ENCODE measurements around the gene DUSP22. TPM values are rescaled to one million over a fixed set of nuclear protein-coding genes. Genes with fewer than 3 reads are reported as not detected.

The DUSP22 gene
- polyA plus RNA-seq, 1 donor = 25.1 TPM

DNA sequence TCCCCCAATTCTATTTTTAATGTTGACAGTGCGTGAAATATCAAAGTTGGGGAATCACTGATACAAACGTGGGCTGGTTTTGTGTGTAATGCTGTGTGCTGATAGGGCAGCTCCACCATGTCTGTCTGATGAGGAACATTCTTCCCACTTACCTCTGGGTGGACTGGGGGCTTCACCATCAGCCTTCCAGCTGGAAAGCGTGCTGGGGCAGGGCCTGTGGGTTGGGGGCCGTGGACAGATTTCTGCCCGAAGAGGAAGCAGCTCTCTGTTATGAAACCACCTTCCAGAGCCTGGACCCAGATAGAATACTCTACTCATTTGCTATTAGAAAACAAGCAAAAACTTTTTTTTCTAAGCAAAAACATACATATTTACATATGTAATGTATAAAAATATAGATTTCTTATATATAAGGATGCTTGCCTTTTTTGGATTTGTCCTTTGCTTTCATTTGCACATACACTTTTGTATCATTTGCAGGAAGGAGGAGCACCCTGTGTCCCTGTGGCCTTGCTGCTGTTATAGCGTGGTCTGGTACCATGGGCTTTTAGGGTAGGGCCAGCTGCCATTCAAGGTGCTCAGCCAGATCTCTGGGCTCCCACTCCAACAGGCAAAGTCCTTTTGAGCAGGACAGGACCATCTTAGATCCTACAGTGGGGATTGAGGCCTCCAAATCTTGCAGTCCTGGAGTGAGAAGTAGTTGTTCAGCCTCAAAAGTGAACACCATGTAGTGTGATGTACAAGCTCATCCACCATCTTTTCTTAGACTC lies 48.1 kb downstream of the DUSP22 start:
- no peak overlapping the region for H3K4me3 ChIP-seq (ENCODE audit: low read length)
- H3K9me3 ChIP-seq (ENCODE audit: control insufficient read depth, low read depth, low read length) = peaks cover 10% of the 10 kb centered on the region
- H3K27ac ChIP-seq (ENCODE audit: low read length) = no peak overlapping the region
- DNase-seq = no peak
- WGBS (ENCODE audit: insufficient coverage, low lambda C conversion rate) = no CpG with 5 or more reads among the region's 6 CpGs
- H3K36me3 ChIP-seq (ENCODE audit: control insufficient read depth, insufficient read depth, low read length) = peaks cover 15% of the 10 kb centered on the region
- no peaks in the 10 kb centered on the region for H3K4me1 ChIP-seq (ENCODE audit: control insufficient read depth, insufficient read depth, low read length)
- no peaks in the 10 kb centered on the region for H3K27me3 ChIP-seq (ENCODE audit: control insufficient read depth, insufficient read depth, low read length)

DNA sequence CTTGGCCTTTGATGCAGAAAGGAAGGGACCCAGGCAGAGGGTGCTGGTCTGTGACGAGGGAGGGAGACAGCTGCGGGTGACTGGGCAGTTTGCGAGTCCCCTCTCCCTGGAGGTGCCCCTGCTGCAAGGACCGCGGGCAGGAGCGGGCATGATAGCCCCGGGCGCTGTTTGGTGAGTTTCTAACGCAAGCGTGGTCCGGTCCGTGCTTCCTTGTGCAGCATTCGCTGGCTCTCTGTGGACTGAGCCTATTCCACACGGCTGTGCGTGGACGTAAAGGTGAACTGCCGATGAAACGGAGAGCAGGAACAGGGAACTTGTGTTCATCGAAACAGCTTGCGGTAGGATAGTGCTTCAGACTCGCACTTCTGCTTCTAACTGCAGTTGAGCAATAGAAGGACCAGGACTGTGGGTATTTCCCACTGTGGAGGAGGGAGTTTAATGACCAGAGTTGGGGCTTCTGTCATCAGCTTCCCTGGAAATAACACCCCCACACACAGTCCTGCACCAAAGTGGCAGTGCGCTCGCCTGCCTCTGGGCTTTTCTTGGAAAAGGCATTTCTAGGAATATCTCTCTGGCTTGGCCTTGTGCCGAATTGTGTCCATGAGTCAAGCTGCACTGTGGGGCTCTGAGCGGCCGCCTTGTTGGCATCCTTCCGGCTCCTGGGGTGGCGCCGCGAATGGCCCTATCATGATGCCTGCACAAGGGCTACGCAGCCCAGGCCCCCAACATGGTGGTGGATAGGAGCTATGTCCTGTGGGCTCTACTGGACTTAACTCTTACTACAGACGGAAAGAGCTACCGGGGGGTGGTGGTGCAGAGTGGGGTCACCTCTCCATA lies 48.9 kb downstream of the DUSP22 start:
- WGBS (ENCODE audit: insufficient coverage, low lambda C conversion rate) = 98% methylated on average over 8 of the region's 33 CpGs
- H3K9me3 ChIP-seq (ENCODE audit: control insufficient read depth, low read depth, low read length) = peaks cover 10% of the 10 kb centered on the region
- H3K4me3 ChIP-seq (ENCODE audit: low read length) = no peak overlapping the region
- H3K27ac ChIP-seq (ENCODE audit: low read length) = no peak overlapping the region
- peaks cover 14% of the 10 kb centered on the region for H3K36me3 ChIP-seq (ENCODE audit: control insufficient read depth, insufficient read depth, low read length)
- no peaks in the 10 kb centered on the region for H3K27me3 ChIP-seq (ENCODE audit: control insufficient read depth, insufficient read depth, low read length)
- DNase-seq = peak in 1 of 2 donors; percentile 33
- no peaks in the 10 kb centered on the region for H3K4me1 ChIP-seq (ENCODE audit: control insufficient read depth, insufficient read depth, low read length)

DNA sequence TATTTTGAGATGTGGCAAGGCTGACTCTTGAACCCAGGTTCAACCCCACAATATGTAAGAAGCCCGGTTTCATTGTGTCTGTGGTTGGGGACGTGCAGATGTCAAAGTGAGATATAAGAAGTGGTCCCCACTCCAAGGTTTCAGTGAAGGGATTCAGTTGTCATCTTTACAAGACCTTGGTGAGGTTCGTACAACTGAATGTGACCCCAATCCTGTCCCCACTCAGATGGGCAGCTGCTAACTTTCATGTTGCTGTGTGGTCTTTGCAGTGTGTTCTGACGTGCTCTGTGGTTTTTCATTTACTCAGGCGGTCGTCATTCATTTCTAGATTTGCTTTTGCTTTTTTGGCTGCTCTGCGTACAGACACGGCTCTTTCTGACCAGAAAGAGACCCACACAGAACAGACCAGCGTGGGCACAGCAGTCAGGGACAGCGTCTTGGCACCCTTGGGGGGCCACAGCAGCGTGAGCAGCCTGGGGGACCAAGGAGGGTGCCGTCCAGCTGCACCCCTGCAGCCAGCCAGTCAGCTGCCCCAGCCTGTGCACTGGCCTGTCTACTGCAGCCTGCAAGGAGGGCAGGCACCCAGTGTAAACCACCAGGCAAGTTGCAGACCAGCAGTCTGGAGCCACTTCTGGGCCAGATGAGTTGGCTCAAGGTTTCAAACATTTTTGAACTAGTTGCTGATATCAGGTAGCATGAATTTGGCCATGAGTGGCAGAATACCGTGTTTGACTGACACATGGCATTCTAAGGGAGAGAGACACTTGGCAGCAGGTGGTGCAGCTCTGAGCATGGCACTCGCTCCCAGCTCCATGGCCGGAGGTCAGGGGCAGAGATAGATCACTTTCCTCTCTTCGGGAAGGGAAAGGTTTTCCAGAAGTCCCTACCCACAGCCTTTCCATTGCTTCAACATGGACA lies 49.9 kb downstream of the DUSP22 start:
- H3K9me3 ChIP-seq (ENCODE audit: control insufficient read depth, low read depth, low read length) = peaks cover 10% of the 10 kb centered on the region
- H3K27ac ChIP-seq (ENCODE audit: low read length) = no peak overlapping the region
- H3K4me3 ChIP-seq (ENCODE audit: low read length) = no peak overlapping the region
- no peaks in the 10 kb centered on the region for H3K27me3 ChIP-seq (ENCODE audit: control insufficient read depth, insufficient read depth, low read length)
- H3K4me1 ChIP-seq (ENCODE audit: control insufficient read depth, insufficient read depth, low read length) = no peaks in the 10 kb centered on the region
- WGBS (ENCODE audit: insufficient coverage, low lambda C conversion rate) = 83% methylated on average over 1 of the region's 16 CpGs
- peaks cover 18% of the 10 kb centered on the region for H3K36me3 ChIP-seq (ENCODE audit: control insufficient read depth, insufficient read depth, low read length)
- DNase-seq = no peak

DNA sequence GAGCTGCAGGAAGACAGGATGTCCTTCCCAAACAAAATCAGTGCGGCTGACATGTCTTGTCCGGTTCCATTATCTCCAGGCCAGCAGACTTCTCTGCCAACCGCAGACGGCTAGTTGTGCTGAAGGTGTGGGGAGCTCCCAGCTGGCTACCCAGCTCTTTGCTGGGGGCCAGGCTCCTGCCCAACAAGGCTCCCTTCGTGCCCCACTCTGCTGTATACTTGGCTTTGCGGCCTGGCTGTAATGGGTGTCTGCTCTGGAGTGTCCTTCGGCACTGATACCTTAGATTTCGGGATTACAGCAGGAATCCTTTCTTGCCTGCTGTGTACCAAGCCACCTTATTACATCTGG lies 50.5 kb downstream of the DUSP22 start:
- Histone ChIP-seq H3K36me3 (ENCODE audit: control insufficient read depth, insufficient read depth, low read length) (peaks cover 24% of the 10 kb centered on the region), H3K27me3 (ENCODE audit: control insufficient read depth, insufficient read depth, low read length) (no peaks in the 10 kb centered on the region), H3K4me1 (ENCODE audit: control insufficient read depth, insufficient read depth, low read length) (no peaks in the 10 kb centered on the region), H3K27ac (ENCODE audit: low read length) (no peak overlapping the region), H3K4me3 (ENCODE audit: low read length) (no peak overlapping the region), H3K9me3 (ENCODE audit: control insufficient read depth, low read depth, low read length) (peaks cover 10% of the 10 kb centered on the region)
- WGBS (ENCODE audit: insufficient coverage, low lambda C conversion rate) = no CpG with 5 or more reads among the region's 8 CpGs
- no peak for DNase-seq

DNA sequence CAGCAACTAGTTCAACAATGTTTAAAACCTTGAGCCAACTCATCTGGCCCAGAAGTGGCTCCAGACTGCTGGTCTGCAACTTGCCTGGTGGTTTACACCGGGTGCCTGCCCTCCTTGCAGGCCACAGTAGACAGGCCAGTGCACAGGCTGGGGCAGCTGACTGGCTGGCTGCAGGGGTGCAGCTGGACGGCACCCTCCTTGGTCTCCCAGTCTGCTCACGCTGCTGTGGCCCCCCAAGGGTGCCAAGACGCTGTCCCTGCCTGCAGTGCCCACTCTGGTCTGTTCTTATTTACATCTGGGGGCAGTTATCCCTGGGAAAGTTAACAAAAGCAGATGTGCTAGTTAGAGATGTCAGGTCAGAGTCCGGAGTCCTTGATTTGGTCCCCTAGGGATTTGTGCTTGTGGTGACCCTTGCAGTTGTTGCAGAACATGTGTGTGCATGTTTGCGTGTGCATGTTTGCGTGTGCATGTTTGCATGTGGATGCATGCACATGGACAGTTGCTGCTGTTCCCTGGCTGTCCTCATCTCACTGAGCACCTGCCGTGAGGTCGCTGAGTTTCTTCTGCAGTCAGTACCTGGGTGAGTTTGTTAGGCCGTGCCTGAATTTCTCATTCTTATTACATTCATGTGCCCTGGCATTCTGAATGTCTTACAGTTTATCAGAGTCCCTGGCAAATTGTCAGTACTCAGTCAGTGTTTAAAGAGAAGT lies 51.1 kb downstream of the DUSP22 start:
- whole genome bisulfite sequencing (ENCODE audit: insufficient coverage, low lambda C conversion rate) = 80% methylated on average over 1 of the region's 10 CpGs
- H3K36me3 ChIP-seq (ENCODE audit: control insufficient read depth, insufficient read depth, low read length) = peaks cover 26% of the 10 kb centered on the region
- no peak overlapping the region for H3K27ac ChIP-seq (ENCODE audit: low read length)
- no peak overlapping the region for H3K4me3 ChIP-seq (ENCODE audit: low read length)
- H3K4me1 ChIP-seq (ENCODE audit: control insufficient read depth, insufficient read depth, low read length) = no peaks in the 10 kb centered on the region
- peaks cover 10% of the 10 kb centered on the region for H3K9me3 ChIP-seq (ENCODE audit: control insufficient read depth, low read depth, low read length)
- DNase-seq = no peak
- no peaks in the 10 kb centered on the region for H3K27me3 ChIP-seq (ENCODE audit: control insufficient read depth, insufficient read depth, low read length)

DNA sequence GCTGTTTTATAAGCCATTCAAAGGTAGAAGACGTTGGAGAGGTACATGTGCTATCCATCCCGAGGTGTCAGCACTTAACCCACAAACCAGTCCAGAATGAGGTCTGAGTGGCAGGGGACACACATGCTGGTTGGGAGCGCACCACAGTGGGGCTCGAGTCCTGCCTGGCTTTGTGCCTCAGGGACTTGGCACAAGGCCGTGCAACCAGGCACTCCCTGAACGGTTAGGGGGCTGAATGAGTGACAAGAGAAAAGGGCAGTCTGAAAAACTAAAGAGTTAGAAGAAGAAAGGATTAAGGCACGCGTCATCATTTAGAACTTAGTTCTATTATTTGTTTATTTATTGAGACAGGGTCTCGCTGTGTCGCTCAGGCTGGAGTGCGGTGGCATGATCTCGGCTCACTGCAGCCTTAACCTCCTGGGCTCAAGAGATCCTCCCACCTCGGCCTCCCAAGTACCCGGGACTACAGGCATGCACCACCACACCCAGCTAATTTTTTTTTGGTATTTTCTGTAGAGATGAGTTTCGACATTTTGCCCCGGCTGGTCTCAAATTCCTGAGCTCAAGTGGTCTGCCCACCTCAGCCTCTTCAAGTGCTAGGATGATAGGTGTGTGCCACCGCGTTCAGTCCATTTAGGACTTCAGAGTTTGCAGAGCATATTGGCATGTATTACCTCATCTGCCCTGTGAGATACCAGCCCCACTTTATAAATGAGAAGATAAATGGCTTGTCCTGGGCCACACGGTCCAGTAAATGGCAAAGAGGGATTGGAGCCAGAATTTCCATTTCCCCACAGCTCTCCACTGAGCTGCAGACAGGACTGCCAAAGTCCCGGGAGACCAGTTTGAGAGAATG lies 51.9 kb downstream of the DUSP22 start:
- no peaks in the 10 kb centered on the region for H3K4me1 ChIP-seq (ENCODE audit: control insufficient read depth, insufficient read depth, low read length)
- H3K9me3 ChIP-seq (ENCODE audit: control insufficient read depth, low read depth, low read length) = peaks cover 16% of the 10 kb centered on the region
- no peaks in the 10 kb centered on the region for H3K27me3 ChIP-seq (ENCODE audit: control insufficient read depth, insufficient read depth, low read length)
- DNase-seq = no peak
- no peak overlapping the region for H3K4me3 ChIP-seq (ENCODE audit: low read length)
- H3K36me3 ChIP-seq (ENCODE audit: control insufficient read depth, insufficient read depth, low read length) = peaks cover 34% of the 10 kb centered on the region
- no peak overlapping the region for H3K27ac ChIP-seq (ENCODE audit: low read length)
- 80% methylated on average over 5 of the region's 20 CpGs for WGBS (ENCODE audit: insufficient coverage, low lambda C conversion rate)

DNA sequence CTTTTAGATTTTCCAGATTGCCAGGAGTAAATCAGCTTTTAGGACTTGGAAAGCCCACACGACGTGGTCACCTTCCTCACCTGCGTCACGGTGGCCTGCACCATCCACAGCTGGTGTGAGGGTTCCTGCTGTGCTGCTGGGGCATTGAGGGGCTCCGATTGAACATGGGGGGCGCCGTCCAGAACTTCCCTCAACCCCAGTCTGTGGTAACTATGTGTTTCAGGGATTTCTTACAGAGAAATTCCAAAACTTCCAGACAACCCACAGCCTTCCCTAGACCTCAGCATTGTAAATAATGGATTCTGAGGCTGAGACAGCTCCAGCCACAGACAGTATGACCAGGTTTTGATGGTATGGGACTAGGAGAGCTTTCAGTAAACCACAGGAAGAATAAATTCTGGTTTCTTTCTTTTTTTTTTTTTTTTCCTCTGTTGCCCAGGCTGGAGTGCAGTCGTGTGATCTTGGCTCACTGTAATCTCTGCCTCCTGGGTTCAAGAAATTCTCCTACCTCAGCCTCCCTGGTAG lies 52.6 kb downstream of the DUSP22 start:
- Histone ChIP-seq H3K27me3 (ENCODE audit: control insufficient read depth, insufficient read depth, low read length) (no peaks in the 10 kb centered on the region), H3K36me3 (ENCODE audit: control insufficient read depth, insufficient read depth, low read length) (peaks cover 39% of the 10 kb centered on the region), H3K4me3 (ENCODE audit: low read length) (no peak overlapping the region), H3K9me3 (ENCODE audit: control insufficient read depth, low read depth, low read length) (peaks cover 16% of the 10 kb centered on the region), H3K27ac (ENCODE audit: low read length) (no peak overlapping the region), H3K4me1 (ENCODE audit: control insufficient read depth, insufficient read depth, low read length) (no peaks in the 10 kb centered on the region)
- no CpG with 5 or more reads among the region's 8 CpGs for WGBS (ENCODE audit: insufficient coverage, low lambda C conversion rate)
- DNase-seq = no peak

DNA sequence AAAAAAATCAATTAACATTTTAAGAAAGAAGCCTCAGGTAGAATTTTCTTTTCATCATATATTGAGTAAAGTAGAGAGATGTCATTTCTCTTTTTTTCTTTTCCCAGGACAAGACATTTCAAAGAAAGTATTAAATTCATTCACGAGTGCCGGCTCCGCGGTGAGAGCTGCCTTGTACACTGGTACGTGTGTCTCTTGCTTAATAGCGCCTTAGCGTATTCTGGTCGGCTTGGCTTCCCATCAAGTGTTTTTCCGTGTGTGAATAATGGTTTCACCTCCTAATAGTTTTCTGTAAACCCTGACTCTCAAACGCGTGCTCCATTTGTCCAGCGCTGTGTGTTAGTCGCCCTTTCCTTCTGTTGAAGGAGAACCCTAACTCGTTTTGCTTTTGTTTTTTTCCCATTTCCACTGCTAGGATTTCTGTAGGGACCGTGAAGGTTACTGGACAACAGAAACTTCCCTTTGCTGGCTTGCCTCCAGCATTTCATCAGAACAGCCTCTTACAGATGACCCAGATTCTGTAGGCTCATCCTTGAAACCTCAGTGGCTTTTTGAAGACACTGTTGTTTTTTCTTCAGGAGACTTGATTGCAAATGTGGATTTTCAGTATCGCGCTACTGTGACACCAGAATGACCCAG lies 53.6 kb downstream of the DUSP22 start:
- H3K27ac ChIP-seq (ENCODE audit: low read length) = no peak overlapping the region
- peaks cover 37% of the 10 kb centered on the region for H3K36me3 ChIP-seq (ENCODE audit: control insufficient read depth, insufficient read depth, low read length)
- H3K9me3 ChIP-seq (ENCODE audit: control insufficient read depth, low read depth, low read length) = peaks cover 15% of the 10 kb centered on the region
- no peak for DNase-seq
- no peaks in the 10 kb centered on the region for H3K27me3 ChIP-seq (ENCODE audit: control insufficient read depth, insufficient read depth, low read length)
- WGBS (ENCODE audit: insufficient coverage, low lambda C conversion rate) = 85% methylated on average over 5 of the region's 17 CpGs
- no peak overlapping the region for H3K4me3 ChIP-seq (ENCODE audit: low read length)
- H3K4me1 ChIP-seq (ENCODE audit: control insufficient read depth, insufficient read depth, low read length) = no peaks in the 10 kb centered on the region
